GM18505 (cell line): Measurements from ENCODE around the gene MPDZ.

Experiments
- ATAC-seq: cut with Tn5 transposase; IDR thresholded peaks from one replicate; pipeline ENCODE4 v1.9.1; 2021; ENCODE audit not compliant: unreplicated experiment
- POLR2A ChIP-seq: IDR thresholded peaks from 4 replicates; pipeline ENCODE4 v1.6.1; 2011; ENCODE audit warnings: borderline replicate concordance; ENCODE audit not compliant: insufficient read depth, insufficient read length; ENCODE audit errors: extremely low read depth

The MPDZ gene

GRCh38 chr9:13279284-13280141 lies at the start of gene MPDZ:
Gene MPDZ, minus strand, starts transcription at chr9:13279692. Its CDS starts 29,377 bp downstream, at chr9:13250315.
- no peak for ATAC-seq
- TF ChIP-seq POLR2A, result no peak

GRCh38 chr9:13324988-13325387 lies 45.5 kb upstream of the MPDZ start:
- ATAC-seq, result no peak

GRCh38 chr9:13322828-13323550 lies 43.5 kb upstream of the MPDZ start:
- no peak for TF ChIP-seq POLR2A
- ATAC-seq, result no peak

More at GRCh38 chr9:13324988-13325387, 45.5 kb upstream of the MPDZ start:
- TF ChIP-seq POLR2A, result no peak

GRCh38 chr9:13318027-13318426 lies 38.5 kb upstream of the MPDZ start:
- no peak for TF ChIP-seq POLR2A
- ATAC-seq, result no peak

- no peak for ATAC-seq
- TF ChIP-seq POLR2A, result no peak
Observed at GRCh38 chr9:13296972-13297371, 17.5 kb upstream of the MPDZ start.

- ATAC-seq, result no peak
- TF ChIP-seq POLR2A, result no peak
Observed at GRCh38 chr9:13295556-13295955, 16.1 kb upstream of the MPDZ start.

- no peak for ATAC-seq
- no peak for TF ChIP-seq POLR2A
Observed at GRCh38 chr9:13292782-13293181, 13.3 kb upstream of the MPDZ start.

GRCh38 chr9:13292158-13292557 lies 12.7 kb upstream of the MPDZ start:
- ATAC-seq, result no peak
- TF ChIP-seq POLR2A, result no peak

GRCh38 chr9:13291718-13292117 lies 12.2 kb upstream of the MPDZ start:
- ATAC-seq, result no peak
- TF ChIP-seq POLR2A, result no peak

GRCh38 chr9:13284011-13284410 lies 4.5 kb upstream of the MPDZ start:
- TF ChIP-seq POLR2A, result no peak
- no peak for ATAC-seq

GRCh38 chr9:13282998-13283397 lies 3.5 kb upstream of the MPDZ start:
- ATAC-seq, result no peak
- no peak for TF ChIP-seq POLR2A

GRCh38 chr9:13281356-13282016 lies 2.0 kb upstream of the MPDZ start:
- TF ChIP-seq POLR2A, result no peak
- no peak for ATAC-seq
